ENCODE data around the gene THRB. TPM values are rescaled to one million over a fixed set of nuclear protein-coding genes. Genes with fewer than 3 reads are reported as not detected.

The THRB gene
- total RNA-seq, 4 donors from 2014 or later = 29.2 to 38.5 (median 36.3) TPM

DNA sequence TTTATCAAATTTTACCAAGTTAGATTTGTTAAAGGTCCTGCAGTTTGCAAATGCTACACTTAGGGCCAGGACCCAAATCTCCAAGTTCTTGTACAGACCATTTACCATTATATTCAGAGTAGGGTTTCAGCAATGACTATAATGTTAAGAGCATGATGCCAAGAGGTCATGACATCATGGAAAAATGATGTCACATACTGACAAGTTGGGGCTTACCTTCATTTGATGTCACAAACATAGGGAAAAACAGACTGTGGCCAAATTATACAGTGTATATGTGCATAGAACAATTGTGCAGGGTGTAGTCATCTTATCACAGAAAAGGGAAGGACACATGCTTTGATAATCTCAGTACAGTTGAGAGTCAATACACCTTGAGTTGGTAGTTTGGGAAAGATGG is 10.1 kb upstream of the THRB start:
- no peak for TF ChIP-seq CTCF (IDR thresholded peaks at IDR 0.05; ENCODE audit: low read depth)

GRCh38 chr3:24503616-24504113 is 9.0 kb upstream of the THRB start:
- TF ChIP-seq CTCF (IDR thresholded peaks at IDR 0.05; ENCODE audit: low read depth) = no peak

- no peak for TF ChIP-seq CTCF (IDR thresholded peaks at IDR 0.05; ENCODE audit: low read depth)
These were observed 8.0 kb upstream of the THRB start for GRCh38 chr3:24502690-24503089.

GRCh38 chr3:24500806-24501205 is 6.2 kb upstream of the THRB start:
- TF ChIP-seq CTCF (IDR thresholded peaks at IDR 0.05; ENCODE audit: low read depth) = no peak

DNA sequence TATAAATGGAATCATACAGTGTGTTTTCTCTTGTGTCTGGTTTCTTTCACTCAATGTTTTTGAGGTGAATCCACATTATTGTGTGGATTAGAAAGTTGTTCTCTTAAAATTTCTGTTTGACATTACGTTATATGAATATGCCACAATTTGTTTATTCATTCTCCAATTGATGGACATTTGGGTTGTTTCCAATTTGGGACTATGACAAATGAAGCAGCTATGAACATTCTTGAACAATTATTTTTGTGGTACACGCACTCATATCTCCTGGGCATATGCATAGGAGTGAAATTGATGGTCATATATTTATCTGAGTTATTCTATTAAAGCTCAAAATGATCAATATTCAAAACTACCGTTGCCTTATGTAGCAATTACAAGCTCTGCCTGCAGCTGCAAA is 5.3 kb upstream of the THRB start:
- TF ChIP-seq CTCF (IDR thresholded peaks at IDR 0.05; ENCODE audit: low read depth) = no peak

- no peak for TF ChIP-seq CTCF (IDR thresholded peaks at IDR 0.05; ENCODE audit: low read depth)
These were observed 4.1 kb upstream of the THRB start for GRCh38 chr3:24498796-24499195.

GRCh38 chr3:24498391-24498790 is 3.7 kb upstream of the THRB start:
- TF ChIP-seq CTCF (IDR thresholded peaks at IDR 0.05; ENCODE audit: low read depth) = no peak

All from subcutaneous adipose tissue (tissue), 4 donors.